ENCODE data around the gene TSKU. TPM values are rescaled to one million over a fixed set of nuclear protein-coding genes. Genes with fewer than 3 reads are reported as not detected.

Gene TSKU
- total and polyA plus RNA-seq, 5 donors from 2014 or later: not detected

DNA sequence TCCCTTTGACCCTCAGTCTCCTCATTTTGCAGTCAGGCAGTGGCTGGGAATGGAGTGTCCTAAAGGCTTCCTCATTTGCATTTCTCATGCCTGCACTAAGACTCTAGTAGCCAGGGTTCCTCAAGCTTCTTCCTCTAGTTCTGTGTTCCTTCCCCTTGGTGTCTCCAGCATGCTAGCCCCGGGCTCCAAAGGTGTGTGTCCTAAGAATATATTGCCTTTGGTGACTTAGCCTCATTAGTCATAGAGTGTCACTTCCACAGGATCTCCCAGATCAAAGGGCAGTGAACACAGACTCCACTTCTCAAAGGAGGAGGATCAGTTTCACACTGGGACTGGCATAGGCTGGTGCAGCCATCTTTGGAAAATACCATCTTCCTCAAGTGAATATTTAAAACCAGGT lies 56.2 kb downstream of the TSKU start:
- Mint-ChIP-seq H3K4me3 (no peak overlapping the region), H3K4me1 (no peaks in the 10 kb centered on the region), H3K36me3 (no peaks in the 10 kb centered on the region), H3K27ac (no peak overlapping the region), H3K27me3 (peaks cover 19% of the 10 kb centered on the region), H3K9me3 (peaks cover 0 to 2% (median 0%) of the 10 kb centered on the region in 7 donors)
- Histone ChIP-seq H3K4me3 (ENCODE audit: low read depth, low read length) (no peak overlapping the region), H3K4me1 (ENCODE audit: control insufficient read depth, insufficient read depth, low read length, poor library complexity, severe bottlenecking) (no peaks in the 10 kb centered on the region), H3K36me3 (ENCODE audit: control insufficient read depth, insufficient read depth, low read length) (no peaks in the 10 kb centered on the region), H3K27me3 (ENCODE audit: control insufficient read depth, insufficient read depth, low read length) (peaks cover 4% of the 10 kb centered on the region), H3K27ac (ENCODE audit: insufficient read depth, low read length, poor library complexity, severe bottlenecking) (no peak overlapping the region), H3K9me3 (ENCODE audit: control insufficient read depth in 2 of 2, low read length in 2 of 2) (no peaks in the 10 kb centered on the region)
- DNase-seq: no peak
- no peak for ATAC-seq (ENCODE audit: low read depth in 2 of 2)

GRCh38 chr11:76841923-76842452 lies 58.8 kb downstream of the TSKU start:
- peaks cover 0 to 2% (median 0%) of the 10 kb centered on the region in 7 donors for H3K9me3 Mint-ChIP-seq
- no peak overlapping the region for H3K27ac Mint-ChIP-seq
- no peak overlapping the region for H3K27ac ChIP-seq (ENCODE audit: insufficient read depth, low read length, poor library complexity, severe bottlenecking)
- ATAC-seq (ENCODE audit: low read depth in 2 of 2): no peak
- H3K27me3 ChIP-seq (ENCODE audit: control insufficient read depth, insufficient read depth, low read length): peaks cover 6% of the 10 kb centered on the region
- H3K36me3 Mint-ChIP-seq: no peaks in the 10 kb centered on the region
- DNase-seq: no peak
- H3K36me3 ChIP-seq (ENCODE audit: control insufficient read depth, insufficient read depth, low read length): no peaks in the 10 kb centered on the region
- H3K4me3 Mint-ChIP-seq: no peak overlapping the region
- H3K4me3 ChIP-seq (ENCODE audit: low read depth, low read length): no peak overlapping the region
- no peaks in the 10 kb centered on the region for H3K4me1 ChIP-seq (ENCODE audit: control insufficient read depth, insufficient read depth, low read length, poor library complexity, severe bottlenecking)
- peaks cover 24% of the 10 kb centered on the region for H3K27me3 Mint-ChIP-seq
- no peaks in the 10 kb centered on the region for H3K4me1 Mint-ChIP-seq
- H3K9me3 ChIP-seq (ENCODE audit: control insufficient read depth in 2 of 2, low read length in 2 of 2): no peaks in the 10 kb centered on the region

GRCh38 chr11:76843907-76844306 lies 60.8 kb downstream of the TSKU start:
- Histone ChIP-seq H3K27me3 (ENCODE audit: control insufficient read depth, insufficient read depth, low read length) (peaks cover 9% of the 10 kb centered on the region), H3K36me3 (ENCODE audit: control insufficient read depth, insufficient read depth, low read length) (no peaks in the 10 kb centered on the region), H3K4me3 (ENCODE audit: low read depth, low read length) (no peak overlapping the region), H3K4me1 (ENCODE audit: control insufficient read depth, insufficient read depth, low read length, poor library complexity, severe bottlenecking) (no peaks in the 10 kb centered on the region), H3K27ac (ENCODE audit: insufficient read depth, low read length, poor library complexity, severe bottlenecking) (no peak overlapping the region), H3K9me3 (ENCODE audit: control insufficient read depth in 2 of 2, low read length in 2 of 2) (no peaks in the 10 kb centered on the region)
- no peak for ATAC-seq (ENCODE audit: low read depth in 2 of 2)
- H3K9me3 Mint-ChIP-seq: peaks cover 0 to 2% (median 0%) of the 10 kb centered on the region in 7 donors
- peaks cover 28% of the 10 kb centered on the region for H3K27me3 Mint-ChIP-seq
- DNase-seq: no peak
- no peak overlapping the region for H3K4me3 Mint-ChIP-seq
- no peaks in the 10 kb centered on the region for H3K4me1 Mint-ChIP-seq
- H3K36me3 Mint-ChIP-seq: no peaks in the 10 kb centered on the region
- no peak overlapping the region for H3K27ac Mint-ChIP-seq

GRCh38 chr11:76844511-76844910 lies 61.4 kb downstream of the TSKU start:
- Histone ChIP-seq H3K36me3 (ENCODE audit: control insufficient read depth, insufficient read depth, low read length) (no peaks in the 10 kb centered on the region), H3K27ac (ENCODE audit: insufficient read depth, low read length, poor library complexity, severe bottlenecking) (no peak overlapping the region), H3K27me3 (ENCODE audit: control insufficient read depth, insufficient read depth, low read length) (peaks cover 9% of the 10 kb centered on the region), H3K4me3 (ENCODE audit: low read depth, low read length) (no peak overlapping the region), H3K9me3 (ENCODE audit: control insufficient read depth in 2 of 2, low read length in 2 of 2) (no peaks in the 10 kb centered on the region), H3K4me1 (ENCODE audit: control insufficient read depth, insufficient read depth, low read length, poor library complexity, severe bottlenecking) (no peaks in the 10 kb centered on the region)
- peaks cover 0 to 2% (median 0%) of the 10 kb centered on the region in 7 donors for H3K9me3 Mint-ChIP-seq
- DNase-seq (no peak), ATAC-seq (ENCODE audit: low read depth in 2 of 2) (no peak)
- peaks cover 28% of the 10 kb centered on the region for H3K27me3 Mint-ChIP-seq
- H3K27ac Mint-ChIP-seq: no peak overlapping the region
- H3K36me3 Mint-ChIP-seq: no peaks in the 10 kb centered on the region
- H3K4me3 Mint-ChIP-seq: no peak overlapping the region
- H3K4me1 Mint-ChIP-seq: no peaks in the 10 kb centered on the region

DNA sequence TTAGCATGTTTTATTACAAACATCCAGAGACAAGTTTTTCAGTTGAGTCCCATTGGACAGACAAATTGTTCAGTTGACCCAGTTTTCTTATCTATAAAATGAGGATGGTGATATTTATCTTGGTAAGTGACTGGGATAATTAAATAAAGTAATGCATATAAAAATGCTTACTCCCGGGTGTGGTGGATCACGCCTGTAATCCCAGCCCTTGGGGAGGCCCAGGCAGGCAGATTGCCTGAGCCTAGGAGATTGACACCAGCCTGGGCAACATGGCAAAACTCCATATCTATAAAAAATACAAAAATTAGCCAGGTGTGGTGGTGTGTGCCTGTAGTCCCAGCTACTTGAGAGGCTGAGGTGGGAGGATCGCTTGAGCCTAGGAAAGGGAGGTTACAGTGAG lies 61.9 kb downstream of the TSKU start:
- peaks cover 0 to 2% (median 0%) of the 10 kb centered on the region in 7 donors for H3K9me3 Mint-ChIP-seq

GRCh38 chr11:76846441-76846840 lies 63.3 kb downstream of the TSKU start:
- Histone ChIP-seq H3K27me3 (ENCODE audit: control insufficient read depth, insufficient read depth, low read length) (peaks cover 10% of the 10 kb centered on the region), H3K27ac (ENCODE audit: insufficient read depth, low read length, poor library complexity, severe bottlenecking) (no peak overlapping the region), H3K36me3 (ENCODE audit: control insufficient read depth, insufficient read depth, low read length) (no peaks in the 10 kb centered on the region), H3K9me3 (ENCODE audit: control insufficient read depth in 2 of 2, low read length in 2 of 2) (no peaks in the 10 kb centered on the region), H3K4me1 (ENCODE audit: control insufficient read depth, insufficient read depth, low read length, poor library complexity, severe bottlenecking) (no peaks in the 10 kb centered on the region), H3K4me3 (ENCODE audit: low read depth, low read length) (no peak overlapping the region)
- no peak for ATAC-seq (ENCODE audit: low read depth in 2 of 2)
- Mint-ChIP-seq H3K36me3 (no peaks in the 10 kb centered on the region), H3K4me3 (no peak overlapping the region), H3K4me1 (no peaks in the 10 kb centered on the region), H3K27me3 (peaks cover 23% of the 10 kb centered on the region), H3K9me3 (peaks cover 0 to 2% (median 0%) of the 10 kb centered on the region in 7 donors), H3K27ac (no peak overlapping the region)
- no peak for DNase-seq

More for the DNA sequence above, 61.9 kb downstream of the TSKU start:
- Histone ChIP-seq H3K4me1 (ENCODE audit: control insufficient read depth, insufficient read depth, low read length, poor library complexity, severe bottlenecking) (no peaks in the 10 kb centered on the region), H3K27me3 (ENCODE audit: control insufficient read depth, insufficient read depth, low read length) (peaks cover 7% of the 10 kb centered on the region), H3K4me3 (ENCODE audit: low read depth, low read length) (no peak overlapping the region), H3K9me3 (ENCODE audit: control insufficient read depth in 2 of 2, low read length in 2 of 2) (no peaks in the 10 kb centered on the region), H3K27ac (ENCODE audit: insufficient read depth, low read length, poor library complexity, severe bottlenecking) (no peak overlapping the region), H3K36me3 (ENCODE audit: control insufficient read depth, insufficient read depth, low read length) (no peaks in the 10 kb centered on the region)
- no peak overlapping the region for H3K4me3 Mint-ChIP-seq
- no peaks in the 10 kb centered on the region for H3K36me3 Mint-ChIP-seq
- H3K4me1 Mint-ChIP-seq: no peaks in the 10 kb centered on the region
- no peak for DNase-seq
- H3K27me3 Mint-ChIP-seq: peaks cover 25% of the 10 kb centered on the region
- ATAC-seq (ENCODE audit: low read depth in 2 of 2): no peak
- H3K27ac Mint-ChIP-seq: no peak overlapping the region

Other genes starting within 250 kb of the TSKU start
- 71.4 TPM for gene LRRC32, start 112.6 kb upstream of the TSKU start, total RNA-seq
- 1 to 10 TPM; 5.0 to 9.6 (median 5.9) TPM for gene LRRC32, start 112.6 kb upstream of the TSKU start, polyA plus RNA-seq
- 11.8 TPM for gene ACER3, start 77.6 kb downstream of the TSKU start, total RNA-seq
- gene ACER3, start 77.6 kb downstream of the TSKU start, polyA plus RNA-seq: 10 to 100 TPM in 1 of 4 donors, 1 to 10 TPM in 3; 2.6 to 10.4 (median 3.8) TPM

Measured in CD4-positive, CD25-positive, alpha-beta regulatory T cell (primary cell).